Measurements from ENCODE around the gene ADGRB3.

ADGRB3 gene

DNA sequence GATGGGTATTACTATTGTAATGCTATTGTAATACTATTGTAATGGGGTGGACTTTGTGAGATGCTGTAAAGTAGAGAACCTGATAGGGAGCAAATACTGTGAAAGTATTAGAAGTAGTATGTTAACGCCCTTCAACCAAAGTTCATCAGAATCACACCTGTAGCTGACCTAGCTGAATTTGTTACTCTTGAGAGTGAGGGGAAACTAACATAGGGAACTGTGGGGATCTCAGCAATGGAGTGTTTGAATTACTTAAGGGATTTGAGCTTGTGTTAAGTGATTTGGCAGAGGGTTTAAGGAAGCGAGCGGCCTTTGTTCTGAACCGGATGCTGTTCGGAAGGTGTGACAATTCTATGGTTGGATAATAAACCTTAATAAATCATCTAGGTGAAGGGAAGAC is 312.6 kb downstream of the ADGRB3 start:
- no peak for DNase-seq (ENCODE audit: low spot score)
- in situ Hi-C loops (cut with MboI; ENCODE audit: low pct_unique_long_range_greater_than_20kb, low sequenced_read_pairs, unreplicated experiment) = no loop called here
- TF ChIP-seq, protein P1, sequence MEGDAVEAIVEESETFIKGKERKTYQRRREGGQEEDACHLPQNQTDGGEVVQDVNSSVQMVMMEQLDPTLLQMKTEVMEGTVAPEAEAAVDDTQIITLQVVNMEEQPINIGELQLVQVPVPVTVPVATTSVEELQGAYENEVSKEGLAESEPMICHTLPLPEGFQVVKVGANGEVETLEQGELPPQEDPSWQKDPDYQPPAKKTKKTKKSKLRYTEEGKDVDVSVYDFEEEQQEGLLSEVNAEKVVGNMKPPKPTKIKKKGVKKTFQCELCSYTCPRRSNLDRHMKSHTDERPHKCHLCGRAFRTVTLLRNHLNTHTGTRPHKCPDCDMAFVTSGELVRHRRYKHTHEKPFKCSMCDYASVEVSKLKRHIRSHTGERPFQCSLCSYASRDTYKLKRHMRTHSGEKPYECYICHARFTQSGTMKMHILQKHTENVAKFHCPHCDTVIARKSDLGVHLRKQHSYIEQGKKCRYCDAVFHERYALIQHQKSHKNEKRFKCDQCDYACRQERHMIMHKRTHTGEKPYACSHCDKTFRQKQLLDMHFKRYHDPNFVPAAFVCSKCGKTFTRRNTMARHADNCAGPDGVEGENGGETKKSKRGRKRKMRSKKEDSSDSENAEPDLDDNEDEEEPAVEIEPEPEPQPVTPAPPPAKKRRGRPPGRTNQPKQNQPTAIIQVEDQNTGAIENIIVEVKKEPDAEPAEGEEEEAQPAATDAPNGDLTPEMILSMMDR (IDR thresholded peaks at IDR 0.05; ENCODE audit: extremely low read depth, insufficient read depth, missing control alignments) = no peak

DNA sequence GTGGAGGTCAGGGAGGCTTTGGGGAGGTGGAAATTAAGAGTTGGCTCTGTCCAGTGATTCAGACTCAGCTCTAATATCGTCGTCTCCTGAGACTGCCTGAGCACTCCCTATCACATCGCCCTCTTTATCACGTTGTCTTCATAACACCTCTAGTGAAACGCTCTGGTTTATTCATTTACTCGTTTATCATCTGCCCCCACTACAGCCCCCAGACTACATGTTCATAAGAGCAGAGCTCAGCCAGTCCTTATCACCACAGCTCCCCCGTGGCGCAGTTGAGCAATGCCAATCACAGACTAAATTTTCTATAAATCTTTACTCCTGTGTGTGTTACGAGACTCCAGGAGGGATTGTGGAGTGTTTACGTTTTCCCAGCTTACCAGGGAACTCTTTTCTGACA is 316.2 kb downstream of the ADGRB3 start:
- TF ChIP-seq, protein P1 (IDR thresholded peaks at IDR 0.05; ENCODE audit: extremely low read depth, insufficient read depth, missing control alignments) = no peak
- in situ Hi-C loops (cut with MboI; ENCODE audit: low pct_unique_long_range_greater_than_20kb, low sequenced_read_pairs, unreplicated experiment) = loop anchor here (25.0 kb wide), 1 partner anchor 314 kb away; the partner anchor contains the start of gene ADGRB3
- DNase-seq (ENCODE audit: low spot score) = no peak

DNA sequence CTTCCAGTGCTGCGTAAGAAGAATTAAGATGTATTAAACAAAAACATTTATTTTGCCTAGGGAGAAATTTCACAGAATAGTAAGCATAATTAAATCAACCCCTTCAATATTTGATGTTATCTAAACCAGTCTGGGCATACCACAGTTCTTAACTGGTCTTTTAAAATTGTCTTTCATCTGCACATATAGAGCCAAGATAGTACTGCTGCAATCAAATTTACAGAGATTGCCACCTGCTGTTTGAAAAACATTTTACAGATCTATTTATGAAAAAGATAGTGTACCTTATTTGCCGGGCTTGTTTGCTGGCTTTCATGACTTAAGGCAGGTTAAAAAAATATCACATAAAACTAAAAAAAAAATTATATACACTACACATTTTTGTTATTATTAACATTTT is 323.2 kb downstream of the ADGRB3 start:
- no peak for DNase-seq (ENCODE audit: low spot score)
- in situ Hi-C loops (cut with MboI; ENCODE audit: low pct_unique_long_range_greater_than_20kb, low sequenced_read_pairs, unreplicated experiment) = loop anchor here (25.0 kb wide), 1 partner anchor 321 kb away; the partner anchor contains the start of gene ADGRB3
- TF ChIP-seq, protein P1 (IDR thresholded peaks at IDR 0.05; ENCODE audit: extremely low read depth, insufficient read depth, missing control alignments) = peak; percentile 8

DNA sequence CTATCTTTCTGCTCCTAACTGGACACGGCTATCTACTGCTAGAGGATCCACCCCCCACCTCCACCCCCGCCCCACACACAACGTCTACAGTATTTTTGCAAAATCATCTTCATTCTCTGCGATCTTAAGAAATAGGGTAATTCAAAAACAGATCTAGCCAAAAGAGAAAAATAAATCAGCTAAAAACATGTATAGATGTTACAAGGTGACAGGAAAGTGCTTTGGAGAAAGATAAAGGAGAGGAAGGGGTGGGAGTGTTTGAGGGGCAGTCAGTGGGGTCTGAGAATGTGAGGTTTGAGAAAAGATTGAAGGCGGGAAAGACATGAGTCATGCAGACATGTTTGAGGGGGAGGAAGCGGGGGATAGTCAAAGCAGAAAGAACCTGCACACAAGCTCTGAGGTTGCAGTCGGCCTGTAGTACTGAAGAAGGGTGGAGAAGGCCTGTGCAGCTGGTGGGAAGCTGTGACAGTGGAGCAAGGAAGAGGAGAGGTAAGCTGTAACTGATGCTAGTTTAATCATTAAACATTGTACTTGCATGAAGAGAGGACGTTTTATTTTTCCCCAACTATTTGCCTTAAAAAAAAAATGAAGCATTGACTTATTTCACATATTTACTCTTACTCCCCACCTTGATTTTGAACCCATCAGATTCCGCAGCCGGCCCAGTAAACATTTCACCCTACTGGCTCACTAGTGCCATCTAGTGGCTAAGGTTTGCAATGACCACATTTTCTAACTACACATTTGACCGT is 332.6 kb downstream of the ADGRB3 start:
- TF ChIP-seq, protein P1 (IDR thresholded peaks at IDR 0.05; ENCODE audit: extremely low read depth, insufficient read depth, missing control alignments) = peak; percentile 87
- in situ Hi-C loops (cut with MboI; ENCODE audit: low pct_unique_long_range_greater_than_20kb, low sequenced_read_pairs, unreplicated experiment) = loop anchor here (25.0 kb wide), 1 partner anchor 330 kb away; the partner anchor contains the start of gene ADGRB3
- peak; percentile 43 for DNase-seq (ENCODE audit: low spot score)

DNA sequence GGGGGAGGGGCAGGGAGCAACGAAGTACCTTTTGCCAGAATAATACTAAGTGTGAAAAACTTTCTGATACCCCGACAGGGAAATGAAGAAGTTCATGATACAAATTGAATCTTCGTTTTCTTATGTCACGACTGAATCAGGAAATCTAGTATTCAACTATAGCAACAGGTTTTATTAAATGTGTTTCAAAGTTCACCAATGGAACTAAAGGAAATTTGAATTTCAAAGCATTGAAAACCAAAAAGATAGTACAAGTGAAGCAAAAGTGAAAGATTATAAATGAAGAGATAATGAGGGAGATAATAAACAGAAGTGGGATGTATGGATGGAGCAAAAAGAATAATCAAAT is 333.2 kb downstream of the ADGRB3 start:
- TF ChIP-seq, protein P1 (IDR thresholded peaks at IDR 0.05; ENCODE audit: extremely low read depth, insufficient read depth, missing control alignments) = no peak
- in situ Hi-C loops (cut with MboI; ENCODE audit: low pct_unique_long_range_greater_than_20kb, low sequenced_read_pairs, unreplicated experiment) = loop anchor here (25.0 kb wide), 1 partner anchor 331 kb away; the partner anchor contains the start of gene ADGRB3
- no peak for DNase-seq (ENCODE audit: low spot score)

DNA sequence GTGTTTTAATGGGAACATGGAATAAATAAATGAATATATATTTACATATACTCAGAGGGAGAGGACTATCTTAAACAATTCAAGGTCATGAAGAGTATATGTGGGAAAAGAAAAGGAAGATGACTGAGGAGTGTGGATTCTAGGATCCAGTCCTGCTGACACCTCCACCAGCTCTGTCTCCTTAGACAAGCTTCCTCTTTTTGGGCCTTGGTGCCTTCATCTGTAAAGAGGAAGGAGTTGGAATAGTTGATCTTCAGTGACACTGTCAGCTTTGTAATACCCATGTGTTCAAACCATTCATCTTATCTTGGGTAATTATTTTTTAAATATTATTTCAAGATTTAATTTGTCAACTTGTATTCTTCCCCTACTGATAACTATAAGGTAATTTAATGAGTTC is 338.0 kb downstream of the ADGRB3 start:
- in situ Hi-C loops (cut with MboI; ENCODE audit: low pct_unique_long_range_greater_than_20kb, low sequenced_read_pairs, unreplicated experiment) = loop anchor here (25.0 kb wide), 1 partner anchor 336 kb away; the partner anchor contains the start of gene ADGRB3
- DNase-seq (ENCODE audit: low spot score) = no peak
- TF ChIP-seq, protein P1 (IDR thresholded peaks at IDR 0.05; ENCODE audit: extremely low read depth, insufficient read depth, missing control alignments) = no peak

Data from GM13977 (cell line).